Stimulated activated CD8-positive, alpha-beta memory T cell treated with anti-CD3 and anti-CD28 coated beads, Interleukin-15, amount 100 ng/mL, for 4 hours (primary cell): Measurements from ENCODE around the gene SETD2.
"Not testable (repeated sequence)": the region's sequence is repeated elsewhere in the genome, so short reads cannot be mapped to it uniquely, and the experiment has no call there.

Source experiments
- DNase-seq, 2 donors: peaks; one replicate each; pipeline ENCODE4 v3.0.0-alpha.2; 2020; ENCODE audit warnings: low read depth in 2 of 2

Gene SETD2

GRCh38 chr3:47098910-47099309, 65.0 kb downstream of the SETD2 start:
- DNase-seq = no peak

GRCh38 chr3:47097864-47098263, 66.0 kb downstream of the SETD2 start:
- no peak for DNase-seq

GRCh38 chr3:47096959-47097358, 67.0 kb downstream of the SETD2 start:
- DNase-seq = no peak

- no peak for DNase-seq
Measured at GRCh38 chr3:47092090-47092489, 71.8 kb downstream of the SETD2 start.

GRCh38 chr3:47089630-47090029, 74.3 kb downstream of the SETD2 start:
- no peak for DNase-seq

GRCh38 chr3:47086071-47086470, 77.8 kb downstream of the SETD2 start:
- no peak for DNase-seq

GRCh38 chr3:47083786-47084185, 80.1 kb downstream of the SETD2 start:
- DNase-seq = no peak

GRCh38 chr3:47082519-47082918, 81.4 kb downstream of the SETD2 start:
- no peak for DNase-seq

- DNase-seq = no peak
Measured at GRCh38 chr3:47079432-47079831, 84.5 kb downstream of the SETD2 start.

- no peak for DNase-seq
Measured at GRCh38 chr3:47073685-47074084, 90.2 kb downstream of the SETD2 start.

GRCh38 chr3:47070770-47071169, 93.1 kb downstream of the SETD2 start:
- DNase-seq = no peak

GRCh38 chr3:47066259-47066658, 97.7 kb downstream of the SETD2 start:
- DNase-seq = not testable (repeated sequence)

GRCh38 chr3:47065681-47066080, 98.2 kb downstream of the SETD2 start:
- no peak for DNase-seq

GRCh38 chr3:47065058-47065457, 98.9 kb downstream of the SETD2 start:
- DNase-seq = no peak

GRCh38 chr3:47057212-47057671, 106.7 kb downstream of the SETD2 start:
- DNase-seq = peak in 1 of 2 donors; percentile 38

GRCh38 chr3:47056705-47057104, 107.2 kb downstream of the SETD2 start:
- no peak for DNase-seq

- DNase-seq = no peak
Measured at GRCh38 chr3:47054412-47054811, 109.5 kb downstream of the SETD2 start.

- no peak for DNase-seq
Measured at GRCh38 chr3:47047673-47048072, 116.2 kb downstream of the SETD2 start.

- no peak for DNase-seq
Measured at GRCh38 chr3:47047069-47047468, 116.8 kb downstream of the SETD2 start.

- DNase-seq = no peak
Measured at GRCh38 chr3:47042231-47042791, 121.6 kb downstream of the SETD2 start.

- no peak for DNase-seq
Measured at GRCh38 chr3:47041114-47041513, 122.8 kb downstream of the SETD2 start.

GRCh38 chr3:47037302-47037701, 126.6 kb downstream of the SETD2 start:
- not testable (repeated sequence) for DNase-seq

GRCh38 chr3:47036145-47036544, 127.8 kb downstream of the SETD2 start:
- DNase-seq = no peak

- no peak for DNase-seq
Measured at GRCh38 chr3:47035645-47036044, 128.3 kb downstream of the SETD2 start.
